Measurements from ENCODE around the gene UNC50. TPM values are rescaled to one million over a fixed set of nuclear protein-coding genes. Genes with fewer than 3 reads are reported as not detected.

The UNC50 gene
- total and polyA plus RNA-seq, 4 donors: 22.2 to 37.9 (median 29.8) TPM

Other genes starting within 250 kb of the UNC50 start
- 10 to 100 TPM; 11.3 to 14.9 TPM for gene INPP4A, start 163.7 kb upstream of the UNC50 start, total RNA-seq
- gene INPP4A, start 163.7 kb upstream of the UNC50 start, polyA plus RNA-seq: 1 to 10 TPM; 2.9 to 3.1 TPM
- gene COA5, start 77 bp upstream of the UNC50 start, total RNA-seq: 10 to 100 TPM; 18.7 to 20.4 TPM
- 10 to 100 TPM in 1 of 2 donors, 1 to 10 TPM in 1; 9.7 to 42.0 TPM for gene COA5, start 77 bp upstream of the UNC50 start, polyA plus RNA-seq
- gene MGAT4A, start 122.5 kb downstream of the UNC50 start, total RNA-seq: 10 to 100 TPM in 1 of 2 donors, 1 to 10 TPM in 1; 7.5 to 17.3 TPM
- 1 to 10 TPM; 2.7 to 3.4 TPM for gene MGAT4A, start 122.5 kb downstream of the UNC50 start, polyA plus RNA-seq